ENCODE measurements around the gene ZMYM4.
"Not testable (repeated sequence)": the region's sequence is repeated elsewhere in the genome, so short reads cannot be mapped to it uniquely, and the experiment has no call there.

ZMYM4 gene

GRCh38 chr1:35331618-35332017 is 63.1 kb downstream of the ZMYM4 start:
- not testable (repeated sequence) for DNase-seq

GRCh38 chr1:35334485-35334884 is 66.0 kb downstream of the ZMYM4 start:
- DNase-seq = no peak

- DNase-seq = no peak
Measured at GRCh38 chr1:35340519-35340918, 72.0 kb downstream of the ZMYM4 start.

- DNase-seq = no peak
Measured at GRCh38 chr1:35345439-35345981, 77.0 kb downstream of the ZMYM4 start.

- no peak for DNase-seq
Measured at GRCh38 chr1:35350872-35351271, 82.4 kb downstream of the ZMYM4 start.

GRCh38 chr1:35359995-35360394 is 91.5 kb downstream of the ZMYM4 start:
- no peak for DNase-seq

GRCh38 chr1:35361638-35362037 is 93.1 kb downstream of the ZMYM4 start:
- DNase-seq = no peak

GRCh38 chr1:35364741-35365140 is 96.2 kb downstream of the ZMYM4 start:
- no peak for DNase-seq

GRCh38 chr1:35367914-35368313 is 99.4 kb downstream of the ZMYM4 start:
- no peak for DNase-seq

GRCh38 chr1:35369922-35370671 is 101.6 kb downstream of the ZMYM4 start:
- no peak for DNase-seq

GRCh38 chr1:35371506-35371905 is 103.0 kb downstream of the ZMYM4 start:
- no peak for DNase-seq

GRCh38 chr1:35377555-35377954 is 109.0 kb downstream of the ZMYM4 start:
- DNase-seq = no peak

GRCh38 chr1:35379317-35380000 is 111.0 kb downstream of the ZMYM4 start:
- DNase-seq = no peak

GRCh38 chr1:35380111-35380510 is 111.6 kb downstream of the ZMYM4 start:
- DNase-seq = not testable (repeated sequence)

GRCh38 chr1:35382107-35382506 is 113.6 kb downstream of the ZMYM4 start:
- no peak for DNase-seq

- no peak for DNase-seq
Measured at GRCh38 chr1:35386290-35386689, 117.8 kb downstream of the ZMYM4 start.

- no peak for DNase-seq
Measured at GRCh38 chr1:35386959-35387358, 118.5 kb downstream of the ZMYM4 start.

- DNase-seq = no peak
Measured at GRCh38 chr1:35390600-35391494, 122.3 kb downstream of the ZMYM4 start.

GRCh38 chr1:35394386-35394785 is 125.9 kb downstream of the ZMYM4 start:
- DNase-seq = no peak

- no peak for DNase-seq
Measured at GRCh38 chr1:35398739-35399138, 130.2 kb downstream of the ZMYM4 start.

GRCh38 chr1:35401049-35401448 is 132.5 kb downstream of the ZMYM4 start:
- DNase-seq = no peak

- DNase-seq = no peak
Measured at GRCh38 chr1:35406103-35406502, 137.6 kb downstream of the ZMYM4 start.

- DNase-seq = no peak
Measured at GRCh38 chr1:35407743-35408142, 139.2 kb downstream of the ZMYM4 start.
